Measurements from ENCODE around the gene FAM210A.

- TF ChIP-seq, protein P1, sequence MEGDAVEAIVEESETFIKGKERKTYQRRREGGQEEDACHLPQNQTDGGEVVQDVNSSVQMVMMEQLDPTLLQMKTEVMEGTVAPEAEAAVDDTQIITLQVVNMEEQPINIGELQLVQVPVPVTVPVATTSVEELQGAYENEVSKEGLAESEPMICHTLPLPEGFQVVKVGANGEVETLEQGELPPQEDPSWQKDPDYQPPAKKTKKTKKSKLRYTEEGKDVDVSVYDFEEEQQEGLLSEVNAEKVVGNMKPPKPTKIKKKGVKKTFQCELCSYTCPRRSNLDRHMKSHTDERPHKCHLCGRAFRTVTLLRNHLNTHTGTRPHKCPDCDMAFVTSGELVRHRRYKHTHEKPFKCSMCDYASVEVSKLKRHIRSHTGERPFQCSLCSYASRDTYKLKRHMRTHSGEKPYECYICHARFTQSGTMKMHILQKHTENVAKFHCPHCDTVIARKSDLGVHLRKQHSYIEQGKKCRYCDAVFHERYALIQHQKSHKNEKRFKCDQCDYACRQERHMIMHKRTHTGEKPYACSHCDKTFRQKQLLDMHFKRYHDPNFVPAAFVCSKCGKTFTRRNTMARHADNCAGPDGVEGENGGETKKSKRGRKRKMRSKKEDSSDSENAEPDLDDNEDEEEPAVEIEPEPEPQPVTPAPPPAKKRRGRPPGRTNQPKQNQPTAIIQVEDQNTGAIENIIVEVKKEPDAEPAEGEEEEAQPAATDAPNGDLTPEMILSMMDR (IDR thresholded peaks at IDR 0.05): no peak
- no peak for TF ChIP-seq POLR2A (IDR thresholded peaks at IDR 0.05)
- TF ChIP-seq EP300 (IDR thresholded peaks at IDR 0.05): no peak
- no peak for TF ChIP-seq POLR2AphosphoS5 (IDR thresholded peaks at IDR 0.05)
Measured at GRCh38 chr18:13621886-13622619, 104.3 kb downstream of the FAM210A start.

Measured in upper lobe of left lung (tissue), 4 donors.